GM23338 (cell line): ENCODE measurements around the gene PELO. TPM values are rescaled to one million over a fixed set of nuclear protein-coding genes. Genes with fewer than 3 reads are reported as not detected.

Experiments used
- ATAC-seq: fragments of 200-7000 bp; cut with Tn5 transposase; 3 replicates; pipeline ENCODE4 v1.9.1; 2020
- DNase-seq: peaks from one replicate; pipeline ENCODE4 v3.0.0-alpha.2; 2015; ENCODE audit warnings: low spot score
- H2AFZ ChIP-seq: fragments of 200-600 bp; sonication (generic); 2 replicates; pipeline ENCODE4 v1.8.0; 2016; ENCODE audit warnings: antibody characterized with exemption, mild to moderate bottlenecking, moderate library complexity
- H3F3A ChIP-seq: fragments of 200-600 bp; sonication (generic); replicated peaks from 2 replicates; pipeline ENCODE4 v1.8.0; 2017; ENCODE audit warnings: antibody characterized with exemption, mixed run types, low read depth
- H3K27ac ChIP-seq: fragments of 200-600 bp; sonication (generic); 2 replicates; pipeline ENCODE4 v1.6.1; 2016; ENCODE audit warnings: low read depth
- H3K27me3 ChIP-seq: fragments of 200-600 bp; sonication (generic); 2 replicates; pipeline ENCODE4 v1.8.0; 2016; ENCODE audit warnings: mild to moderate bottlenecking, mixed run types, moderate library complexity; ENCODE audit not compliant: insufficient read depth
- H3K36me3 ChIP-seq: fragments of 200-600 bp; sonication (generic); 2 replicates; pipeline ENCODE4 v1.8.0; 2016; ENCODE audit warnings: mild to moderate bottlenecking; ENCODE audit not compliant: insufficient read depth
- H3K4me1 ChIP-seq: fragments of 200-600 bp; sonication (generic); 2 replicates; pipeline ENCODE4 v1.8.0; 2016; ENCODE audit warnings: mild to moderate bottlenecking, moderate library complexity; ENCODE audit not compliant: insufficient read depth
- H3K4me2 ChIP-seq: fragments of 200-600 bp; sonication (generic); 2 replicates; pipeline ENCODE4 v1.7.1; 2017; ENCODE audit warnings: mixed run types
- H3K4me3 ChIP-seq: fragments of 200-600 bp; sonication (generic); 2 replicates; pipeline ENCODE4 v1.6.1; 2016; ENCODE audit warnings: mixed run types
- H3K79me2 ChIP-seq: fragments of 200-600 bp; sonication (generic); replicated peaks from 2 replicates; pipeline ENCODE4 v1.8.0; 2017; ENCODE audit warnings: mild to moderate bottlenecking; ENCODE audit not compliant: insufficient read depth
- H3K9me2 ChIP-seq: fragments of 200-600 bp; sonication (generic); 2 replicates; pipeline ENCODE4 v1.8.0; 2017; ENCODE audit not compliant: insufficient read depth
- H4K20me1 ChIP-seq: fragments of 200-600 bp; sonication (generic); replicated peaks from 2 replicates; pipeline ENCODE4 v1.8.0; 2017; ENCODE audit warnings: mild to moderate bottlenecking; ENCODE audit not compliant: insufficient read depth
- H3K27ac Mint-ChIP-seq: 2 replicates; pipeline ENCODE4 v1.8.0; 2020; ENCODE audit warnings: inconsistent platforms, mild to moderate bottlenecking, moderate library complexity, mixed read lengths
- H3K27me3 Mint-ChIP-seq: 3 replicates; pipeline ENCODE4 v1.8.0; 2022; ENCODE audit warnings: low read depth, mild to moderate bottlenecking, moderate library complexity, mixed read lengths, inconsistent platforms; ENCODE audit not compliant: insufficient read depth, poor library complexity
- H3K36me3 Mint-ChIP-seq: 3 replicates; pipeline ENCODE4 v1.8.0; 2021; ENCODE audit warnings: low read depth, mild to moderate bottlenecking, inconsistent platforms, moderate library complexity, mixed read lengths
- H3K4me1 Mint-ChIP-seq: 3 replicates; pipeline ENCODE4 v1.8.0; 2020; ENCODE audit warnings: mild to moderate bottlenecking, inconsistent platforms, mixed read lengths
- H3K4me3 Mint-ChIP-seq: 3 replicates; pipeline ENCODE4 v1.8.0; 2021; ENCODE audit warnings: moderate library complexity, mild to moderate bottlenecking, inconsistent platforms, mixed read lengths
- H3K9me3 Mint-ChIP-seq: 3 replicates; pipeline ENCODE4 v1.8.0; 2020; ENCODE audit warnings: moderate library complexity, mild to moderate bottlenecking, inconsistent platforms, mixed read lengths
- CREB1 ChIP-seq: fragments of 250-450 bp; sonication (Bioruptor Pico); IDR thresholded peaks from 2 replicates; pipeline ENCODE4 v1.5.0; 2020; ENCODE audit warnings: low read depth, mild to moderate bottlenecking, moderate library complexity
- CTCF ChIP-seq, 2 experiments: fragments of 200-600 bp in 1 of 2; sonication (generic) in 1 of 2; conservative IDR thresholded peaks; 2 replicates each; pipeline versions ENCODE4 v1.5.1 to v1.6.1; 2016 to 2017; ENCODE audit warnings: antibody characterized with exemption in 2 of 2, low read depth in 2 of 2, mild to moderate bottlenecking in 2 of 2, moderate library complexity in 1 of 2
- ETS1 ChIP-seq: IDR thresholded peaks from 2 replicates; pipeline ENCODE4 v1.6.1; 2016; ENCODE audit warnings: antibody characterized with exemption
- EZH2 ChIP-seq: fragments of 200-600 bp; sonication (generic); IDR thresholded peaks from one replicate; pipeline ENCODE4 v1.8.0; 2017; ENCODE audit warnings: antibody characterized with exemption, mild to moderate bottlenecking, low read depth; ENCODE audit not compliant: unreplicated experiment
- EZH2phosphoT487 ChIP-seq: fragments of 200-600 bp; sonication (generic); IDR thresholded peaks from one replicate; pipeline ENCODE4 v1.8.1; 2018; ENCODE audit warnings: antibody characterized with exemption; ENCODE audit not compliant: unreplicated experiment
- JUNB ChIP-seq: IDR thresholded peaks from one replicate; pipeline ENCODE4 v1.6.1; 2016; ENCODE audit warnings: antibody characterized with exemption; ENCODE audit not compliant: unreplicated experiment
- NANOG ChIP-seq: IDR thresholded peaks from 2 replicates; pipeline ENCODE4 v1.6.1; 2016; ENCODE audit warnings: antibody characterized with exemption, borderline replicate concordance
- POLR2AphosphoS5 ChIP-seq: IDR thresholded peaks from 2 replicates; pipeline ENCODE4 v1.6.1; 2016; ENCODE audit warnings: antibody characterized with exemption, low read depth
- REST ChIP-seq: IDR thresholded peaks from one replicate; pipeline ENCODE4 v1.6.1; 2018; ENCODE audit warnings: antibody characterized with exemption; ENCODE audit not compliant: unreplicated experiment
- STAT1 ChIP-seq: IDR thresholded peaks from one replicate; pipeline ENCODE4 v1.6.1; 2016; ENCODE audit warnings: antibody characterized with exemption; ENCODE audit not compliant: unreplicated experiment
- ZNF114 ChIP-seq: fragments of 250-450 bp; sonication (Bioruptor Pico); IDR thresholded peaks from 2 replicates; pipeline ENCODE4 v1.5.0; 2020; ENCODE audit warnings: mild to moderate bottlenecking, moderate library complexity
- ZNF331 ChIP-seq: fragments of 250-450 bp; sonication (Bioruptor Pico); IDR thresholded peaks from 2 replicates; pipeline ENCODE4 v1.5.0; 2020; ENCODE audit warnings: low read depth, mild to moderate bottlenecking, moderate library complexity
- ZNF462 ChIP-seq: fragments of 250-450 bp; sonication (Bioruptor Pico); IDR thresholded peaks from 2 replicates; pipeline ENCODE4 v1.5.0; 2020; ENCODE audit warnings: mild to moderate bottlenecking, moderate library complexity
- polyA plus RNA-seq: library from polyadenylated mRNA; unstranded; fragments of >200 nt; fragmentation: Nextera tagmentation; extraction: Ambion mirVana; gene quantifications from 2 replicates; pipeline ENCODE4 v1.2.1, GENCODE V29; 2016
- total RNA-seq: library from RNA; depleted of rRNA; stranded (reverse); fragments of >200 nt; shearing (Covaris generic); gene quantifications from 2 replicates; pipeline ENCODE4 v1.2.3, GENCODE V29; 2014

Gene PELO
- total and polyA plus RNA-seq, 2 experiments from 2014 or later, result 13.6 to 15.6 TPM

GRCh38 chr5:52760695-52761366 lies 26.9 kb upstream of the PELO start:
- Histone ChIP-seq H3K27ac (no peak overlapping the region), H3K79me2 (no peaks in the 10 kb centered on the region), H3K4me2 (no peak overlapping the region), H3F3A (no peaks in the 10 kb centered on the region), H2AFZ (no peak overlapping the region), H3K4me1 (no peaks in the 10 kb centered on the region), H4K20me1 (no peaks in the 10 kb centered on the region), H3K9me2 (no peaks in the 10 kb centered on the region), H3K4me3 (no peak overlapping the region), H3K27me3 (no peaks in the 10 kb centered on the region), H3K36me3 (no peaks in the 10 kb centered on the region)
- DNase-seq, result no peak
- Mint-ChIP-seq H3K4me3 (no peak overlapping the region), H3K4me1 (no peaks in the 10 kb centered on the region), H3K9me3 (no peaks in the 10 kb centered on the region), H3K36me3 (no peaks in the 10 kb centered on the region), H3K27ac (no peak overlapping the region), H3K27me3 (no peaks in the 10 kb centered on the region)
- TF ChIP-seq ZNF114 (CRISPR knock-in tag) (no peak), EZH2phosphoT487 (no peak), REST (no peak), ZNF331 (no peak), EZH2 (no peak), STAT1 (no peak), POLR2AphosphoS5 (no peak), ZNF462 (CRISPR knock-in tag) (no peak), CREB1 (CRISPR knock-in tag) (no peak), NANOG (no peak), CTCF (conservative IDR thresholded peaks at IDR 0.05; ENCODE audit: low read depth in 2 of 2) (no peak), ETS1 (no peak), JUNB (no peak)
- ATAC-seq, result no peak
